Mesothelial cell of epicardium (in vitro differentiated cells): ENCODE results near the gene PMVK. TPM values are rescaled to one million over a fixed set of nuclear protein-coding genes. Genes with fewer than 3 reads are reported as not detected.
A peak's percentile ranks its signal among the peaks of the same experiment; 100 is the strongest.

Source experiments
- DNase-seq, 2 experiments: peaks; one replicate each; pipeline ENCODE4 v3.0.0; 2021; ENCODE audit warnings: low spot score in 2 of 2; ENCODE audit not compliant: unreplicated experiment in 2 of 2
- H3K27ac Mint-ChIP-seq: 2 replicates; pipeline ENCODE4 v1.8.0; 2021; ENCODE audit warnings: mixed read lengths
- H3K27me3 Mint-ChIP-seq: 2 replicates; pipeline ENCODE4 v1.8.0; 2021; ENCODE audit warnings: low read depth, mixed read lengths
- H3K36me3 Mint-ChIP-seq: 2 replicates; pipeline ENCODE4 v1.8.0; 2021; ENCODE audit warnings: mixed read lengths
- H3K4me1 Mint-ChIP-seq: 2 replicates; pipeline ENCODE4 v1.8.0; 2021; ENCODE audit warnings: mixed read lengths
- H3K4me3 Mint-ChIP-seq: 2 replicates; pipeline ENCODE4 v1.8.0; 2021; ENCODE audit warnings: mild to moderate bottlenecking, moderate library complexity, mixed read lengths
- H3K9me3 Mint-ChIP-seq: 2 replicates; pipeline ENCODE4 v1.8.0; 2021; ENCODE audit warnings: mixed read lengths
- total RNA-seq: library from RNA; stranded (reverse); gene quantifications from 3 replicates; pipeline ENCODE4 v1.2.1, GENCODE V29; 2021
- TF ChIP-seq, protein P1 (sequence below): fragments of 200-600 bp; sonication (generic); IDR thresholded peaks from one replicate; pipeline ENCODE4 v1.5.0; 2021; ENCODE audit warnings: antibody characterized with exemption; ENCODE audit not compliant: unreplicated experiment

PMVK gene
- total RNA-seq, 1 donor from 2014 or later: 20.5 TPM

DNA sequence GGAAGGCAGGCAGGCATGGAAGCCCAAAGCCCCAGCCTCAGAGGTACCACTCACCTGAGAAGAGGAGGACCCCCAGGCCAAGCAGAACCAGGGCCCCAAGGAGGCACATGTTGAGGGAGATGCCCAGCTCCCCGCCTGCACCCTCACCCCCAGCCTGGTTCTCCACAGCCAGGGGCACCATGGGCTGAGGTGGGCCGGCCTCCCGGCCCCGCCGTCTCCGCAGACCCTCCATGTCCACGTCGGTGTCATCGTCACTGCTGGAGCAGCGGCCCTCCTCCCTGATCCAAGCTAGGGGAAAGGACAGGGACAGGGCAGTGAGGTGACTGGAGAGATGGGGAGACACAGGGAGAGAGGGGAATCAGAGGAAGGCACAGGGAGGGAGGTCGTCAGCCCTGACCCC lies 11.6 kb upstream of the PMVK start:
- TF ChIP-seq, protein P1, sequence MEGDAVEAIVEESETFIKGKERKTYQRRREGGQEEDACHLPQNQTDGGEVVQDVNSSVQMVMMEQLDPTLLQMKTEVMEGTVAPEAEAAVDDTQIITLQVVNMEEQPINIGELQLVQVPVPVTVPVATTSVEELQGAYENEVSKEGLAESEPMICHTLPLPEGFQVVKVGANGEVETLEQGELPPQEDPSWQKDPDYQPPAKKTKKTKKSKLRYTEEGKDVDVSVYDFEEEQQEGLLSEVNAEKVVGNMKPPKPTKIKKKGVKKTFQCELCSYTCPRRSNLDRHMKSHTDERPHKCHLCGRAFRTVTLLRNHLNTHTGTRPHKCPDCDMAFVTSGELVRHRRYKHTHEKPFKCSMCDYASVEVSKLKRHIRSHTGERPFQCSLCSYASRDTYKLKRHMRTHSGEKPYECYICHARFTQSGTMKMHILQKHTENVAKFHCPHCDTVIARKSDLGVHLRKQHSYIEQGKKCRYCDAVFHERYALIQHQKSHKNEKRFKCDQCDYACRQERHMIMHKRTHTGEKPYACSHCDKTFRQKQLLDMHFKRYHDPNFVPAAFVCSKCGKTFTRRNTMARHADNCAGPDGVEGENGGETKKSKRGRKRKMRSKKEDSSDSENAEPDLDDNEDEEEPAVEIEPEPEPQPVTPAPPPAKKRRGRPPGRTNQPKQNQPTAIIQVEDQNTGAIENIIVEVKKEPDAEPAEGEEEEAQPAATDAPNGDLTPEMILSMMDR: no peak
- no peak overlapping the region for H3K27ac Mint-ChIP-seq

DNA sequence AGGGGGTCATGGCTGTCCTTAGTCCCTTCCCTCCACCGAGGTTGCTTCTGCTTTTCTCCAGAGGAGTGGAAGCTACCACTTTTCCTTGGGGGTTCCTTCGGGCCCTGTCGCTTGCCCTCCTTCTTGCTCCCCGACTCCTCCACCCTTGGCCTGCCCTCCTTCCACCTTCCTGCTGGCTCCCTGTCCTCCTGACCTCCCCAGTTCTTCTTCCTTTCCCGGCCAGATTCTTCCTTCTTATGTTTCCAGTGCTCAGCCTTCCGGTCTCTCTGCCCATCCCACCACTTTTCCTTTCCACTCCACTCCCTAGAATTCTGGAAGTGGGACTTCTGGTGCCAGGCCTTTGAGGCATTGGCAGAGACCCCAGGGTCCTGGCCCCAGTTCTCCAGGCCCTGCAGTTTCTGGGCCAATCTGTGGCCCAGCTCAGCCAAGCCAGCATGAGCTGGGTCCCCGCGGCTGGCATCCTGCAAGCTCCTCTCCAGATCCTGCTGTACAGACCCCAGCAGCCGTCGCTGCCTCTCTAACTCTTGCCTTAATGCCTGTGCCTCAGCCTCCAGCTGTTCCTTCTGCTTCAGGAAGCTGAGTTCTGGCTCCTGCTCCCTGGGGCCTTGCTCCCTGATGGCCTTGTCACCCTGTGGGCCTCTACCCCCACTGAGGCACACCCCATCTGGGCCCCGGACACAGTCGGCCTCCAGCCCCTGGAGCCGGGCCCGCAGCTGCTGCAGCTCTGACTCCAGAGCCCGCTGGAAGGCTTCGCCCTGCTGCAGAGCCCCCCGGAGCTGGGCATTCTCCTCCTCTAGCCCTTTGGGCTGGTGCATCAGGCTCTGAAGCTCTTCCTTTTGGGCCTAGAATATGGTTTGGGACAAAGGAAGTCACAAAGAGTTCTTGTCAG lies 9.7 kb upstream of the PMVK start:
- H3K27ac Mint-ChIP-seq: peak overlapping the region; percentile 7
- H3K4me3 Mint-ChIP-seq: no peak overlapping the region
- TF ChIP-seq, protein P1: no peak
- H3K4me1 Mint-ChIP-seq: peaks cover 10% of the 10 kb centered on the region
- H3K9me3 Mint-ChIP-seq: no peaks in the 10 kb centered on the region
- no peaks in the 10 kb centered on the region for H3K27me3 Mint-ChIP-seq
- no peak for DNase-seq
- H3K36me3 Mint-ChIP-seq: peaks cover 15% of the 10 kb centered on the region

More for the DNA sequence above, 11.6 kb upstream of the PMVK start:
- no peak overlapping the region for H3K4me3 Mint-ChIP-seq
- no peaks in the 10 kb centered on the region for H3K9me3 Mint-ChIP-seq
- H3K4me1 Mint-ChIP-seq: peaks cover 20% of the 10 kb centered on the region
- no peaks in the 10 kb centered on the region for H3K27me3 Mint-ChIP-seq
- H3K36me3 Mint-ChIP-seq: peaks cover 15% of the 10 kb centered on the region
- DNase-seq: no peak

DNA sequence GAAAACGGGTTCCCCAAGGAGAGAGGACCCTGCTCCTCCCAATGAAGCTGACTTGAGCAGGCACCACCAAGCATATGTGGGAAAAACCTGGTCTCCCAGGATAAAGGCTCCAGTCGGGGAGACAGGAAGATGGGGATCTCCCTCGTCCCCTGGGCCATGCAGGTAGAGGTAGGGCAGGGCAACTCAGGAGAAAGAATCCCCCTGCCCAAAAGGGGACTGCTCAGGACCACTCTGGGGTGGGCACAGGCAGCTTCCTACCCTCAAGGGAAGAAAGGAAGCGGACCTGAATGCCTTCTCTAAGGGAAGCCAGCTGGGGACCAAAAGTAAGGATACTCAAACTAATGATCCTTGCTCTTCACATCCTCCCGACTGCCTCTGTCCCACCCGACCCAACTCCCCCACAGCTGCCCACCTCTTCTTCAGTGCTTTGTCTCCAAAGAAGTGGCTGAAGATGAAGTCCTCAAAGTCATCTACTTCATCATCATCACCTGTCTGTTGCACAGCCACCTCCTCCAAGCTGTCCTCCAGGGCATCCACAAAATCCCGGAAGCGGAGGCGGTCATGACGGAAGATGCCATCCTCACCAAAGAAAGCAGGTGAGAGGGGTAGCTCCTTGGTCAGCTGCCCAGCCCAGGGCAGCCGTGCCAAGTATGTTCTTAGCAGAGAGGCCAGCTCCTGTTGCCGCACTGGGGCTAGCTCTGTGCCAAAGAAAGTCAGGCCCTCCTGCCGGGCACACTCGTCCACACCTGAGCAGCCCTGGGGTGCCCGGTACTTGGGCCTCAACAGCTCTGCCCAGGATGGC lies 8.8 kb upstream of the PMVK start:
- H3K4me1 Mint-ChIP-seq: peaks cover 18% of the 10 kb centered on the region
- no peaks in the 10 kb centered on the region for H3K9me3 Mint-ChIP-seq
- H3K4me3 Mint-ChIP-seq: no peak overlapping the region
- TF ChIP-seq, protein P1: no peak
- H3K27me3 Mint-ChIP-seq: no peaks in the 10 kb centered on the region
- DNase-seq: no peak
- H3K27ac Mint-ChIP-seq: no peak overlapping the region
- H3K36me3 Mint-ChIP-seq: peaks cover 9% of the 10 kb centered on the region

DNA sequence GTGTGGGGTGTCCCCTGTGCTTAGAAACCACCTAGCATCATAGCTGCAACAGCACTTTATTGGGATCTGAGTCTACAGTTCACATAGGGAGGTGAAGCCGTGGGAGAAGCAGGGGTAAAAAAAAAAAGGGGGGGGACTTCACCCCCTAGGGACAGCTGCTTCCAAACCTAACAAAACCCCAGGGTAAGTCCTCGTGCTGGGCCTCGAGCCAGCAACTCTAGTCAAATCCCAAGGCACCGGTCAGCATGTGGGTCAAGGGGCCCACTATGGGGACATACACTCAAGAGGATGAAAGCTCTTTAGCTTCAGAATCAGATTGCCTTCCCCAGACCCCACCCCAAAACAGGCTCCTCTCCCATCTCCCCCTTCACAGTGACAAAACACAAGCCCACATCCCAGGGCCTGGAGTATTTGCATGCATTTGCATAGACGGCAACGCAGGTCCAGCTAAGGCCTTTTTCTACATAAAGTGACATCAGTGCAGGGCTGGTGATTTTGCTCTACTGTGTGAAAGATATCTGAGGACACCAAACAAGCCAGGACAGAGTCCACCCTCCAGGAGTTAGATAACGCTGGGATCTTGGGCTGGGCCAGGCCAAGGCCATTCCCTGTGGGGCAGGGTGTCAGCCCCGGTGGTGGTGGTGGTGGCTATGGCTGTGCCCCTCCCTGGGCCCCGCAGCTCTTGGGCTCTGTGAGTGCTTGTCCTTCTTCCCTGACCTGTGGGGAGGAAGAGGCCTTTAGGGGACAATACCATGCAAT lies 8.1 kb upstream of the PMVK start:
- TF ChIP-seq, protein P1: no peak
- Mint-ChIP-seq H3K36me3 (peaks cover 9% of the 10 kb centered on the region), H3K27me3 (no peaks in the 10 kb centered on the region), H3K9me3 (no peaks in the 10 kb centered on the region), H3K27ac (peak overlapping the region; percentile 2), H3K4me1 (peaks cover 21% of the 10 kb centered on the region), H3K4me3 (no peak overlapping the region)
- DNase-seq: no peak

DNA sequence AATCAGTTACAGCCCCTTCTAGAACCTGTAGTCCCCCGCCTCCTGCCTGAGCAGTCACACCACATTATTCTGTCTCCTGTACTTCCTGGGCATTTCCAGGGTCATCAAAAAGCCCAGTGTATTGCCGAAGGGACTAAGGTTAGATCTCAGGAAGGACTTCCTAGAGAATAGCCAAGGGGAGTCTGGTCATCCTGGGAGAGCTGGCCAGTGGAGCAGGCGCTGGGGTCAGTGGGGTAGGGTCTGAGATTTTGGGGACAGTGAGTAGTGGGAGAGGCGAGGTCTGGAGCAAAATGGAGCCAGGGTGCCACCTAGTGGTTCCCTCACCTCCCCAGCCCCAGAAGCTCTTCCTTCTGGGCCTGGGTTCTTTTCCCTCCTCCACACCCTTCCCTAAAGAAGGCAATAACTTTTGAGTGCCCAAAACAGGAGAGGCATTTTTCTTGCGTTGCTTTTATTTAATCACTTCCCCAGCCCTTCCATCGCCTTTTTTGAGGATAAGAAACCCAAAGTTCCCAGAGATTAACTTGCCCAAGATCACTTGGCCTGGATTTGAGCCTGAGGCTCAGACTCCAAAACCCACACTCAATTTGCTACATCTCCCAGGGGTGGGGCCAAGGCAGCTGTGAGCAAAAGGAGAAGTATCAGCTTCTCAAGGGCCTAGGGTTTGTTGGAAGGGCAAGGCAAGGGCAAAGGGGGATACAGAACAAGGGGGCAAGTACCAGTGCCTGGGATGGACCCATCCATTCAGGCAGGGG lies 7.3 kb upstream of the PMVK start:
- peak overlapping the region; percentile 27 for H3K27ac Mint-ChIP-seq
- DNase-seq: peak in 1 of 2 experiments; percentile 59
- TF ChIP-seq, protein P1: peak; percentile 29
- H3K4me1 Mint-ChIP-seq: peaks cover 21% of the 10 kb centered on the region
- no peak overlapping the region for H3K4me3 Mint-ChIP-seq
- H3K27me3 Mint-ChIP-seq: no peaks in the 10 kb centered on the region
- H3K36me3 Mint-ChIP-seq: peaks cover 8% of the 10 kb centered on the region
- H3K9me3 Mint-ChIP-seq: no peaks in the 10 kb centered on the region
